ENCODE measurements around the gene PCSK1. TPM values are rescaled to one million over a fixed set of nuclear protein-coding genes. Genes with fewer than 3 reads are reported as not detected.

PCSK1 gene
- total and polyA plus RNA-seq, 2 of the 8 experiments (the other 6 are each of a cell fraction or from before 2014, with no cell fraction given), result 1.3 to 3.2 TPM

GRCh38 chr5:96372726-96373380, 60.2 kb downstream of the PCSK1 start (continued):
- TF ChIP-seq, protein P1, sequence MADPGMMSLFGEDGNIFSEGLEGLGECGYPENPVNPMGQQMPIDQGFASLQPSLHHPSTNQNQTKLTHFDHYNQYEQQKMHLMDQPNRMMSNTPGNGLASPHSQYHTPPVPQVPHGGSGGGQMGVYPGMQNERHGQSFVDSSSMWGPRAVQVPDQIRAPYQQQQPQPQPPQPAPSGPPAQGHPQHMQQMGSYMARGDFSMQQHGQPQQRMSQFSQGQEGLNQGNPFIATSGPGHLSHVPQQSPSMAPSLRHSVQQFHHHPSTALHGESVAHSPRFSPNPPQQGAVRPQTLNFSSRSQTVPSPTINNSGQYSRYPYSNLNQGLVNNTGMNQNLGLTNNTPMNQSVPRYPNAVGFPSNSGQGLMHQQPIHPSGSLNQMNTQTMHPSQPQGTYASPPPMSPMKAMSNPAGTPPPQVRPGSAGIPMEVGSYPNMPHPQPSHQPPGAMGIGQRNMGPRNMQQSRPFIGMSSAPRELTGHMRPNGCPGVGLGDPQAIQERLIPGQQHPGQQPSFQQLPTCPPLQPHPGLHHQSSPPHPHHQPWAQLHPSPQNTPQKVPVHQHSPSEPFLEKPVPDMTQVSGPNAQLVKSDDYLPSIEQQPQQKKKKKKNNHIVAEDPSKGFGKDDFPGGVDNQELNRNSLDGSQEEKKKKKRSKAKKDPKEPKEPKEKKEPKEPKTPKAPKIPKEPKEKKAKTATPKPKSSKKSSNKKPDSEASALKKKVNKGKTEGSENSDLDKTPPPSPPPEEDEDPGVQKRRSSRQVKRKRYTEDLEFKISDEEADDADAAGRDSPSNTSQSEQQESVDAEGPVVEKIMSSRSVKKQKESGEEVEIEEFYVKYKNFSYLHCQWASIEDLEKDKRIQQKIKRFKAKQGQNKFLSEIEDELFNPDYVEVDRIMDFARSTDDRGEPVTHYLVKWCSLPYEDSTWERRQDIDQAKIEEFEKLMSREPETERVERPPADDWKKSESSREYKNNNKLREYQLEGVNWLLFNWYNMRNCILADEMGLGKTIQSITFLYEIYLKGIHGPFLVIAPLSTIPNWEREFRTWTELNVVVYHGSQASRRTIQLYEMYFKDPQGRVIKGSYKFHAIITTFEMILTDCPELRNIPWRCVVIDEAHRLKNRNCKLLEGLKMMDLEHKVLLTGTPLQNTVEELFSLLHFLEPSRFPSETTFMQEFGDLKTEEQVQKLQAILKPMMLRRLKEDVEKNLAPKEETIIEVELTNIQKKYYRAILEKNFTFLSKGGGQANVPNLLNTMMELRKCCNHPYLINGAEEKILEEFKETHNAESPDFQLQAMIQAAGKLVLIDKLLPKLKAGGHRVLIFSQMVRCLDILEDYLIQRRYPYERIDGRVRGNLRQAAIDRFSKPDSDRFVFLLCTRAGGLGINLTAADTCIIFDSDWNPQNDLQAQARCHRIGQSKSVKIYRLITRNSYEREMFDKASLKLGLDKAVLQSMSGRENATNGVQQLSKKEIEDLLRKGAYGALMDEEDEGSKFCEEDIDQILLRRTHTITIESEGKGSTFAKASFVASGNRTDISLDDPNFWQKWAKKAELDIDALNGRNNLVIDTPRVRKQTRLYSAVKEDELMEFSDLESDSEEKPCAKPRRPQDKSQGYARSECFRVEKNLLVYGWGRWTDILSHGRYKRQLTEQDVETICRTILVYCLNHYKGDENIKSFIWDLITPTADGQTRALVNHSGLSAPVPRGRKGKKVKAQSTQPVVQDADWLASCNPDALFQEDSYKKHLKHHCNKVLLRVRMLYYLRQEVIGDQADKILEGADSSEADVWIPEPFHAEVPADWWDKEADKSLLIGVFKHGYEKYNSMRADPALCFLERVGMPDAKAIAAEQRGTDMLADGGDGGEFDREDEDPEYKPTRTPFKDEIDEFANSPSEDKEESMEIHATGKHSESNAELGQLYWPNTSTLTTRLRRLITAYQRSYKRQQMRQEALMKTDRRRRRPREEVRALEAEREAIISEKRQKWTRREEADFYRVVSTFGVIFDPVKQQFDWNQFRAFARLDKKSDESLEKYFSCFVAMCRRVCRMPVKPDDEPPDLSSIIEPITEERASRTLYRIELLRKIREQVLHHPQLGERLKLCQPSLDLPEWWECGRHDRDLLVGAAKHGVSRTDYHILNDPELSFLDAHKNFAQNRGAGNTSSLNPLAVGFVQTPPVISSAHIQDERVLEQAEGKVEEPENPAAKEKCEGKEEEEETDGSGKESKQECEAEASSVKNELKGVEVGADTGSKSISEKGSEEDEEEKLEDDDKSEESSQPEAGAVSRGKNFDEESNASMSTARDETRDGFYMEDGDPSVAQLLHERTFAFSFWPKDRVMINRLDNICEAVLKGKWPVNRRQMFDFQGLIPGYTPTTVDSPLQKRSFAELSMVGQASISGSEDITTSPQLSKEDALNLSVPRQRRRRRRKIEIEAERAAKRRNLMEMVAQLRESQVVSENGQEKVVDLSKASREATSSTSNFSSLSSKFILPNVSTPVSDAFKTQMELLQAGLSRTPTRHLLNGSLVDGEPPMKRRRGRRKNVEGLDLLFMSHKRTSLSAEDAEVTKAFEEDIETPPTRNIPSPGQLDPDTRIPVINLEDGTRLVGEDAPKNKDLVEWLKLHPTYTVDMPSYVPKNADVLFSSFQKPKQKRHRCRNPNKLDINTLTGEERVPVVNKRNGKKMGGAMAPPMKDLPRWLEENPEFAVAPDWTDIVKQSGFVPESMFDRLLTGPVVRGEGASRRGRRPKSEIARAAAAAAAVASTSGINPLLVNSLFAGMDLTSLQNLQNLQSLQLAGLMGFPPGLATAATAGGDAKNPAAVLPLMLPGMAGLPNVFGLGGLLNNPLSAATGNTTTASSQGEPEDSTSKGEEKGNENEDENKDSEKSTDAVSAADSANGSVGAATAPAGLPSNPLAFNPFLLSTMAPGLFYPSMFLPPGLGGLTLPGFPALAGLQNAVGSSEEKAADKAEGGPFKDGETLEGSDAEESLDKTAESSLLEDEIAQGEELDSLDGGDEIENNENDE (IDR thresholded peaks at IDR 0.05; ENCODE audit: insufficient replicate concordance, low read length), result no peak
- TF ChIP-seq HDAC2 (IDR thresholded peaks at IDR 0.05; ENCODE audit: borderline replicate concordance in 1 of 2, low read depth in 2 of 2, low read length in 2 of 2) (no peak), RNF2 (IDR thresholded peaks at IDR 0.05; ENCODE audit: borderline replicate concordance, low read depth, low read length, missing control alignments, poor library complexity, severe bottlenecking) (no peak), NANOG (IDR thresholded peaks at IDR 0.05; ENCODE audit: insufficient read depth, low read depth, low read length, poor library complexity, severe bottlenecking) (no peak), EZH2 (IDR thresholded peaks at IDR 0.05; ENCODE audit: low read depth, low read length, severe bottlenecking) (no peak), RBBP5 (IDR thresholded peaks at IDR 0.05; ENCODE audit: borderline replicate concordance, low read depth, low read length) (no peak), ZNF274 (IDR thresholded peaks at IDR 0.05; ENCODE audit: borderline replicate concordance, extremely low read depth, low read length) (no peak)

Measured in H1 (cell line).